Parathyroid adenoma (tissue), 2 donors: ENCODE data around the gene FAM50B.

ENCODE experiments used
- H2AFZ ChIP-seq: fragments of 300-600 bp; sonication (generic); one replicate; pipeline ENCODE4 v1.7.0; 2017; ENCODE audit warnings: antibody characterized with exemption, mild to moderate bottlenecking
- H3K27ac ChIP-seq: fragments of 300-600 bp; sonication (generic); one replicate; pipeline ENCODE4 v1.7.0; 2017
- H3K27me3 ChIP-seq: fragments of 300-600 bp; sonication (generic); one replicate; pipeline ENCODE4 v1.7.0; 2017; ENCODE audit warnings: low read length; ENCODE audit not compliant: control insufficient read depth, insufficient read depth
- H3K36me3 ChIP-seq: fragments of 300-600 bp; sonication (generic); one replicate; pipeline ENCODE4 v1.7.0; 2017; ENCODE audit warnings: low read length; ENCODE audit not compliant: control insufficient read depth, insufficient read depth
- H3K4me1 ChIP-seq: fragments of 300-600 bp; sonication (generic); one replicate; pipeline ENCODE4 v1.7.0; 2017; ENCODE audit warnings: control low read depth
- H3K4me2 ChIP-seq: fragments of 300-600 bp; sonication (generic); one replicate; pipeline ENCODE4 v1.7.0; 2017; ENCODE audit warnings: low read length
- H3K4me3 ChIP-seq: fragments of 300-600 bp; sonication (generic); one replicate; pipeline ENCODE4 v1.7.0; 2017; ENCODE audit warnings: low read depth, low read length
- H3K79me2 ChIP-seq: fragments of 300-600 bp; sonication (generic); one replicate; pipeline ENCODE4 v1.7.0; 2017; ENCODE audit warnings: control low read depth
- H3K9ac ChIP-seq: fragments of 300-600 bp; sonication (generic); one replicate; pipeline ENCODE4 v1.7.0; 2017; ENCODE audit warnings: mild to moderate bottlenecking
- H3K9me3 ChIP-seq: fragments of 300-600 bp; sonication (generic); one replicate; pipeline ENCODE4 v1.7.0; 2017; ENCODE audit warnings: low read length; ENCODE audit not compliant: control insufficient read depth
- CTCF ChIP-seq: fragments of 300-600 bp; sonication (generic); IDR thresholded peaks from one replicate; pipeline ENCODE4 v1.7.0; 2017; ENCODE audit warnings: antibody characterized with exemption, mild to moderate bottlenecking
- donor health status: primary hyperparathyroidism.

FAM50B gene

GRCh38 chr6:3885262-3886036 lies 36.3 kb downstream of the FAM50B start:
- Histone ChIP-seq H3K27ac (no peak overlapping the region), H2AFZ (no peak overlapping the region), H3K9ac (no peak overlapping the region), H3K4me1 (no peaks in the 10 kb centered on the region), H3K79me2 (no peaks in the 10 kb centered on the region), H3K9me3 (no peaks in the 10 kb centered on the region), H3K4me2 (no peak overlapping the region), H3K36me3 (no peaks in the 10 kb centered on the region), H3K4me3 (no peak overlapping the region), H3K27me3 (no peaks in the 10 kb centered on the region)
- no peak for TF ChIP-seq CTCF

GRCh38 chr6:3887150-3887700 lies 38.1 kb downstream of the FAM50B start:
- no peak overlapping the region for H3K4me2 ChIP-seq
- no peaks in the 10 kb centered on the region for H3K36me3 ChIP-seq
- H3K4me1 ChIP-seq, result no peaks in the 10 kb centered on the region
- no peaks in the 10 kb centered on the region for H3K79me2 ChIP-seq
- H2AFZ ChIP-seq, result no peak overlapping the region
- no peak overlapping the region for H3K9ac ChIP-seq
- H3K27ac ChIP-seq, result no peak overlapping the region
- TF ChIP-seq CTCF, result no peak
- no peak overlapping the region for H3K4me3 ChIP-seq
- H3K9me3 ChIP-seq, result no peaks in the 10 kb centered on the region
- H3K27me3 ChIP-seq, result no peaks in the 10 kb centered on the region

- Histone ChIP-seq H3K9ac (no peak overlapping the region), H2AFZ (no peak overlapping the region), H3K4me2 (no peak overlapping the region), H3K9me3 (no peaks in the 10 kb centered on the region), H3K27ac (no peak overlapping the region), H3K4me1 (no peaks in the 10 kb centered on the region), H3K79me2 (no peaks in the 10 kb centered on the region), H3K27me3 (no peaks in the 10 kb centered on the region), H3K4me3 (no peak overlapping the region), H3K36me3 (no peaks in the 10 kb centered on the region)
- TF ChIP-seq CTCF, result no peak
Measured at GRCh38 chr6:3888153-3888957, 39.2 kb downstream of the FAM50B start.

- Histone ChIP-seq H3K27ac (no peak overlapping the region), H3K36me3 (no peaks in the 10 kb centered on the region), H3K27me3 (no peaks in the 10 kb centered on the region), H3K9ac (no peak overlapping the region), H3K79me2 (no peaks in the 10 kb centered on the region), H2AFZ (no peak overlapping the region), H3K9me3 (no peaks in the 10 kb centered on the region), H3K4me3 (no peak overlapping the region), H3K4me1 (peaks cover 2% of the 10 kb centered on the region), H3K4me2 (no peak overlapping the region)
- no peak for TF ChIP-seq CTCF
Measured at GRCh38 chr6:3890047-3890446, 40.9 kb downstream of the FAM50B start.
